ENCODE results near the gene BRICD5.
A peak's percentile ranks its signal among the peaks of the same experiment; 100 is the strongest.
"Not testable (repeated sequence)": the region's sequence is repeated elsewhere in the genome, so short reads cannot be mapped to it uniquely, and the experiment has no call there.

The BRICD5 gene

GRCh38 chr16:2207872-2208271 lies 2.8 kb downstream of the BRICD5 start:
- no peak for DNase-seq (ENCODE audit: low spot score in 2 of 2)
- H3K27ac Mint-ChIP-seq (ENCODE audit: low read depth): no peak overlapping the region
- peaks cover 14% of the 10 kb centered on the region for H3K4me1 Mint-ChIP-seq
- peaks cover 18% of the 10 kb centered on the region for H3K36me3 Mint-ChIP-seq (ENCODE audit: insufficient read depth)
- H3K27me3 Mint-ChIP-seq: no peaks in the 10 kb centered on the region
- no peak for ATAC-seq (replicated peaks; ENCODE audit: extremely low read depth, poor library complexity, severe bottlenecking)
- peak overlapping the region; percentile 38 for H3K4me3 Mint-ChIP-seq
- no peaks in the 10 kb centered on the region for H3K9me3 Mint-ChIP-seq

DNA sequence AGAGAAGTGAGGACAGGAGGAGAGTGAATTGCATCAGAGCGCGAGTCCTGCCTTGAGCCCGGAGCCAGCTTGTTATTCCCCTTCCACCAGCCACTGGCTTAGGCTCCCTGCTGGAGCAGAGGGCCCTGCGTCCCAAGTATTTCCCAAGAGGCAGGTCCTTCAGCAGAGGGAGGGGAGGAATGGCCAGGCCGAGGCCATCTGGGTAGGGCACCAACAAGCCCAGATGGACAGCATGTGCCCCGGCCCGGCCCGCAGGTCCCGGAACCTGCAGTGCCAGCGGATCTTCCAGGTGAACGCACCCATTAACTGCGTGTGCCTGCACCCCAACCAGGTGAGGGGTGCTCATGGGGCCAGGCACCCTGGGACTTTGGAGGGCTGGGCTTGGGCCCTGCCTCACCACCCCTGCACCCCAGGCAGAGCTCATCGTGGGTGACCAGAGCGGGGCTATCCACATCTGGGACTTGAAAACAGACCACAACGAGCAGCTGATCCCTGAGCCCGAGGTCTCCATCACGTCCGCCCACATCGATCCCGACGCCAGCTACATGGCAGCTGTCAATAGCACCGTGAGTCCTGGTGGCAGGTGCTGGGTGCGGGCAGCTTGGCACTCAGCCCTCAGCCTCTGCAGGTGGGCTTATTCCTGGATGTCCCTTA lies 3.8 kb downstream of the BRICD5 start:
- H3K9me3 Mint-ChIP-seq: no peaks in the 10 kb centered on the region
- ATAC-seq (replicated peaks; ENCODE audit: extremely low read depth, poor library complexity, severe bottlenecking) (no peak), DNase-seq (ENCODE audit: low spot score in 2 of 2) (no peak)
- H3K27me3 Mint-ChIP-seq: no peaks in the 10 kb centered on the region
- peak overlapping the region; percentile 78 for H3K4me3 Mint-ChIP-seq
- H3K4me1 Mint-ChIP-seq: peaks cover 14% of the 10 kb centered on the region
- no peak overlapping the region for H3K27ac Mint-ChIP-seq (ENCODE audit: low read depth)
- peaks cover 18% of the 10 kb centered on the region for H3K36me3 Mint-ChIP-seq (ENCODE audit: insufficient read depth)

DNA sequence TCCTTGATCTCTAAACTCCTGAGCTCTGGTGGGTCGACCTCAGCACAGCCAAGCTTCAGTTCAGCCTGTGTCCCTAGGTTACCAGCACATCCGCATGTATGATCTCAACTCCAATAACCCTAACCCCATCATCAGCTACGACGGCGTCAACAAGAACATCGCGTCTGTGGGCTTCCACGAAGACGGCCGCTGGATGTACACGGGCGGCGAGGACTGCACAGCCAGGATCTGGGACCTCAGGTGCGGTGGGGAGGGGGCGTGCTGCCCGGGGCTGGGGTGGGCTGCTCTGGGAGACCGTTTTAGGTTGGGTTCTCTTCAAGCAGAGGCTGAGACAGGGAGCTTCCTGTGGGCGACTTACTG lies 4.3 kb downstream of the BRICD5 start:
- H3K27ac Mint-ChIP-seq (ENCODE audit: low read depth): no peak overlapping the region
- H3K27me3 Mint-ChIP-seq: no peaks in the 10 kb centered on the region
- H3K4me3 Mint-ChIP-seq: peak overlapping the region; percentile 78
- H3K9me3 Mint-ChIP-seq: no peaks in the 10 kb centered on the region
- H3K4me1 Mint-ChIP-seq: peaks cover 14% of the 10 kb centered on the region
- DNase-seq (ENCODE audit: low spot score in 2 of 2) (no peak), ATAC-seq (replicated peaks; ENCODE audit: extremely low read depth, poor library complexity, severe bottlenecking) (no peak)
- peaks cover 18% of the 10 kb centered on the region for H3K36me3 Mint-ChIP-seq (ENCODE audit: insufficient read depth)

GRCh38 chr16:2205967-2206313 lies 4.7 kb downstream of the BRICD5 start:
- H3K27me3 Mint-ChIP-seq: no peaks in the 10 kb centered on the region
- ATAC-seq (replicated peaks; ENCODE audit: extremely low read depth, poor library complexity, severe bottlenecking): peak; percentile 3

GRCh38 chr16:2205104-2205966 lies 5.3 kb downstream of the BRICD5 start, which contains the start of gene MLST8:
Gene MLST8 (plus strand): TSS chr16:2205454. CDS start chr16:2206086, 632 bp downstream.
- Mint-ChIP-seq H3K9me3 (no peaks in the 10 kb centered on the region), H3K27me3 (no peaks in the 10 kb centered on the region), H3K27ac (ENCODE audit: low read depth) (peak within 1 kb of the TSS; percentile 84), H3K36me3 (ENCODE audit: insufficient read depth) (peaks cover 18% of the 10 kb centered on the region), H3K4me1 (peaks cover 14% of the 10 kb centered on the region), H3K4me3 (peak within 1 kb of the TSS; percentile 78)
- ATAC-seq (replicated peaks; ENCODE audit: extremely low read depth, poor library complexity, severe bottlenecking) (peak; percentile 69), DNase-seq (ENCODE audit: low spot score in 2 of 2) (peak; percentile 91 to 93)

More at GRCh38 chr16:2205967-2206313, 4.7 kb downstream of the BRICD5 start:
- Mint-ChIP-seq H3K9me3 (no peaks in the 10 kb centered on the region), H3K27ac (ENCODE audit: low read depth) (no peak overlapping the region), H3K36me3 (ENCODE audit: insufficient read depth) (peaks cover 18% of the 10 kb centered on the region), H3K4me1 (peaks cover 14% of the 10 kb centered on the region), H3K4me3 (peak overlapping the region; percentile 78)
- DNase-seq (ENCODE audit: low spot score in 2 of 2): no peak

- H3K9me3 Mint-ChIP-seq: no peaks in the 10 kb centered on the region
- H3K4me1 Mint-ChIP-seq: peaks cover 14% of the 10 kb centered on the region
- DNase-seq (ENCODE audit: low spot score in 2 of 2): no peak
- no peaks in the 10 kb centered on the region for H3K27me3 Mint-ChIP-seq
- no peak for ATAC-seq (replicated peaks; ENCODE audit: extremely low read depth, poor library complexity, severe bottlenecking)
- H3K36me3 Mint-ChIP-seq (ENCODE audit: insufficient read depth): peaks cover 18% of the 10 kb centered on the region
- H3K27ac Mint-ChIP-seq (ENCODE audit: low read depth): peak overlapping the region; percentile 84
- H3K4me3 Mint-ChIP-seq: peak overlapping the region; percentile 78
These were observed 6.1 kb downstream of the BRICD5 start for GRCh38 chr16:2204416-2205103.

GRCh38 chr16:2203119-2203688 lies 7.5 kb downstream of the BRICD5 start:
- DNase-seq (ENCODE audit: low spot score in 2 of 2); H3K9me3 Mint-ChIP-seq; ATAC-seq (replicated peaks; ENCODE audit: extremely low read depth, poor library complexity, severe bottlenecking): not testable (repeated sequence)
- peaks cover 14% of the 10 kb centered on the region for H3K4me1 Mint-ChIP-seq
- peaks cover 11% of the 10 kb centered on the region for H3K27me3 Mint-ChIP-seq
- peak overlapping the region; percentile 84 for H3K27ac Mint-ChIP-seq (ENCODE audit: low read depth)
- H3K4me3 Mint-ChIP-seq: peak overlapping the region; percentile 78
- H3K36me3 Mint-ChIP-seq (ENCODE audit: insufficient read depth): peaks cover 17% of the 10 kb centered on the region

- peaks cover 7% of the 10 kb centered on the region for H3K4me1 Mint-ChIP-seq
- ATAC-seq (replicated peaks; ENCODE audit: extremely low read depth, poor library complexity, severe bottlenecking) (no peak), DNase-seq (ENCODE audit: low spot score in 2 of 2) (no peak)
- no peak overlapping the region for H3K27ac Mint-ChIP-seq (ENCODE audit: low read depth)
- no peak overlapping the region for H3K4me3 Mint-ChIP-seq
- no peaks in the 10 kb centered on the region for H3K9me3 Mint-ChIP-seq
- H3K27me3 Mint-ChIP-seq: peaks cover 25% of the 10 kb centered on the region
- H3K36me3 Mint-ChIP-seq (ENCODE audit: insufficient read depth): peaks cover 6% of the 10 kb centered on the region
These were observed 10.3 kb downstream of the BRICD5 start for GRCh38 chr16:2200313-2200712.

- H3K27ac Mint-ChIP-seq (ENCODE audit: low read depth): no peak overlapping the region
- H3K9me3 Mint-ChIP-seq: no peaks in the 10 kb centered on the region
- peaks cover 31% of the 10 kb centered on the region for H3K27me3 Mint-ChIP-seq
- ATAC-seq (replicated peaks; ENCODE audit: extremely low read depth, poor library complexity, severe bottlenecking) (no peak), DNase-seq (ENCODE audit: low spot score in 2 of 2) (no peak)
- no peak overlapping the region for H3K4me3 Mint-ChIP-seq
- H3K36me3 Mint-ChIP-seq (ENCODE audit: insufficient read depth): peaks cover 5% of the 10 kb centered on the region
- H3K4me1 Mint-ChIP-seq: peaks cover 5% of the 10 kb centered on the region
These were observed 11.0 kb downstream of the BRICD5 start for GRCh38 chr16:2199621-2200139.

DNA sequence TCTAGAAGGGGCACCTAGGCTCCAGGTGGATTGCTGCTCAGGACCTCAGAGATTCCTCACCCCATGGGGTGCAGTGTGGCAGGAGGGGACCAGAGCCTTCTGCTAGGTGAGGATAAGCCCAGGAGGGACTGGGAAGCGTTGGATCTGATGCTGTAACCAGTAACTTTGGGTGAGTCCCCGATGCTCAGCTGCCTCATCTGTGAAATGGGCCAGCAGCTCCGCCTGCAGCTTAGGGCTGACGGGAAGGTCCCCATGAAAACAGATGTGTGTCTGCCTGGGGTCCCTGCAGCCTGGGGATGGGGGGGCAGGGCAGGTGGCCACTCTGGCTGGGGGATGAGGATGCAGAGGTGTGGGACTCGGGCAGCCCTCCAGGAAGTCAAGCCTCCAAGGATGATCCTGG lies 11.6 kb downstream of the BRICD5 start:
- ATAC-seq (replicated peaks; ENCODE audit: extremely low read depth, poor library complexity, severe bottlenecking) (no peak), DNase-seq (ENCODE audit: low spot score in 2 of 2) (no peak)
- H3K4me3 Mint-ChIP-seq: no peak overlapping the region
- H3K27me3 Mint-ChIP-seq: peaks cover 35% of the 10 kb centered on the region
- H3K27ac Mint-ChIP-seq (ENCODE audit: low read depth): no peak overlapping the region
- H3K4me1 Mint-ChIP-seq: no peaks in the 10 kb centered on the region
- no peaks in the 10 kb centered on the region for H3K9me3 Mint-ChIP-seq
- H3K36me3 Mint-ChIP-seq (ENCODE audit: insufficient read depth): peaks cover 3% of the 10 kb centered on the region

DNA sequence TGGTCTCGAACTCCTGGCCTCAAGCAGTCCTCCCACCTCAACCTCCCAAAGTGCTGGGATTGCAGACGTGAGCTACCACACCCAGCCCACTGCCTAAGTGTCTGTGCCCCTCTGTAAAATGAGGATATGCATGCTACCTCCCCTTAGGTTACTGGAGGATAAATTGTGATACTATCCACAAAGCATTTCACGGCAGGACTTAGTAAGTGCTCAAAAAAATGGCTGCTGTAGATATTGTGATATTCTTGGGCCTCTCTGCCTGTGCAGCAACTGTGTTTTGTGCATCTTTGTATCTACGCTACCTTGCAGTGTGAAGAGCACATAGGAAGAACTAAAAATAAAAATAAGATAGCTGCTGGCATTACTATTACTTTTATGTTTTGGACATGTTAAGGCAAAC lies 12.4 kb downstream of the BRICD5 start:
- no peak for DNase-seq (ENCODE audit: low spot score in 2 of 2)
- Mint-ChIP-seq H3K4me1 (no peaks in the 10 kb centered on the region), H3K9me3 (no peaks in the 10 kb centered on the region), H3K27ac (ENCODE audit: low read depth) (no peak overlapping the region), H3K36me3 (ENCODE audit: insufficient read depth) (peaks cover 1% of the 10 kb centered on the region), H3K4me3 (peak overlapping the region; percentile 66), H3K27me3 (peaks cover 35% of the 10 kb centered on the region)
- no peak for ATAC-seq (replicated peaks; ENCODE audit: extremely low read depth, poor library complexity, severe bottlenecking)

DNA sequence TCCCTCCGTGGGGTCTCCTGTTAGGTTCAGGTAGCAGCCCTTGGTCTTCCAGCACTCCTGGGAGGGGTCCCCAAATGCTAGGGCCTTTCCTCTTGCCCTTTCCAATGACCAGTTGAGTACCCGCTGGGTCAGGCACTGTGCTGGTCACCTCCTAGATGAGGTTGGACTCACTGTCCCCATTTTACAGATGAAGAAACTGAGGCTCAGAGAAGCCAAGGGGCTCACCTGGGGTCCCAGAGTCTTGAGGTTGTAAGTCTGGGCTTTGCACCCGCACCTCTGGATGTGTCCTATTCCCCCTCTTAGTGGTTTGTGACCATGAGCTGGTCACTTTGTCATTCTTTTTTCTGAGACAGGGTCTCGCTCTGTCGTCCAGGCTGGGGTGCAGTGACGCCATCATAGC lies 12.9 kb downstream of the BRICD5 start:
- Mint-ChIP-seq H3K4me1 (no peaks in the 10 kb centered on the region), H3K27me3 (peaks cover 35% of the 10 kb centered on the region), H3K27ac (ENCODE audit: low read depth) (no peak overlapping the region), H3K36me3 (ENCODE audit: insufficient read depth) (peaks cover 1% of the 10 kb centered on the region), H3K4me3 (peak overlapping the region; percentile 66), H3K9me3 (no peaks in the 10 kb centered on the region)
- ATAC-seq (replicated peaks; ENCODE audit: extremely low read depth, poor library complexity, severe bottlenecking): no peak
- DNase-seq (ENCODE audit: low spot score in 2 of 2): no peak

All from central memory CD8-positive, alpha-beta T cell (primary cell).